ENCODE results near the gene FAM25A. TPM values are rescaled to one million over a fixed set of nuclear protein-coding genes. Genes with fewer than 3 reads are reported as not detected.
"Not testable (repeated sequence)": the region's sequence is repeated elsewhere in the genome, so short reads cannot be mapped to it uniquely, and the experiment has no call there.

The FAM25A gene
- total RNA-seq: not detected
- long read RNA-seq, donor 1: 0 reads
- long read RNA-seq, donor 2: 0 reads

- ATAC-seq; H3K4me3 ChIP-seq; H3K36me3 ChIP-seq (ENCODE audit: low read depth); intact Hi-C loops (cut with DNase I, micrococcal nuclease); DNase-seq; H3K4me1 ChIP-seq (ENCODE audit: low read depth); H3K9me3 ChIP-seq: not testable (repeated sequence)
Observed at GRCh38 chr10:87020056-87020455, at the start of gene FAM25A. FAM25A (plus strand) TSS chr10:87020294; CDS start chr10:87020325, 31 bp downstream.

- peak overlapping the region; percentile 9 for H3K4me3 ChIP-seq
- intact Hi-C loops (cut with DNase I, micrococcal nuclease): no loop called here
- H3K36me3 ChIP-seq (ENCODE audit: low read depth): no peaks in the 10 kb centered on the region
- ATAC-seq: peak; percentile 6
- TF ChIP-seq CTCF (IDR thresholded peaks at IDR 0.05): no peak
- peaks cover 35% of the 10 kb centered on the region for H3K4me1 ChIP-seq (ENCODE audit: low read depth)
- no peaks in the 10 kb centered on the region for H3K9me3 ChIP-seq
- no peak for DNase-seq
Observed at GRCh38 chr10:86970982-86971231, 49.2 kb upstream of the FAM25A start.

GRCh38 chr10:86971232-86971991, 48.7 kb upstream of the FAM25A start:
- Histone ChIP-seq H3K36me3 (ENCODE audit: low read depth) (no peaks in the 10 kb centered on the region), H3K4me3 (no peak overlapping the region), H3K9me3 (no peaks in the 10 kb centered on the region), H3K4me1 (ENCODE audit: low read depth) (peaks cover 35% of the 10 kb centered on the region)
- TF ChIP-seq CTCF (IDR thresholded peaks at IDR 0.05): no peak
- ATAC-seq: peak; percentile 87
- intact Hi-C loops (cut with DNase I, micrococcal nuclease): no loop called here
- DNase-seq: peak; percentile 95 to 96 (median 96)

- no peak for DNase-seq
- intact Hi-C loops (cut with DNase I, micrococcal nuclease): no loop called here
- Histone ChIP-seq H3K36me3 (ENCODE audit: low read depth) (no peaks in the 10 kb centered on the region), H3K4me1 (ENCODE audit: low read depth) (peaks cover 27% of the 10 kb centered on the region), H3K9me3 (no peaks in the 10 kb centered on the region), H3K4me3 (no peak overlapping the region)
- ATAC-seq: no peak
- TF ChIP-seq CTCF (IDR thresholded peaks at IDR 0.05): no peak
Observed at GRCh38 chr10:86972613-86973380, 47.3 kb upstream of the FAM25A start.

GRCh38 chr10:86974484-86974883, 45.6 kb upstream of the FAM25A start:
- Histone ChIP-seq H3K4me1 (ENCODE audit: low read depth) (peaks cover 18% of the 10 kb centered on the region), H3K36me3 (ENCODE audit: low read depth) (no peaks in the 10 kb centered on the region), H3K4me3 (no peak overlapping the region), H3K9me3 (no peaks in the 10 kb centered on the region)
- no peak for TF ChIP-seq CTCF (IDR thresholded peaks at IDR 0.05)
- intact Hi-C loops (cut with DNase I, micrococcal nuclease): no loop called here
- no peak for ATAC-seq
- no peak for DNase-seq

- H3K9me3 ChIP-seq: no peaks in the 10 kb centered on the region
- H3K36me3 ChIP-seq (ENCODE audit: low read depth): no peaks in the 10 kb centered on the region
- intact Hi-C loops (cut with DNase I, micrococcal nuclease): no loop called here
- DNase-seq (no peak), ATAC-seq (no peak)
- H3K4me3 ChIP-seq: no peak overlapping the region
- no peak for TF ChIP-seq CTCF (IDR thresholded peaks at IDR 0.05)
- H3K4me1 ChIP-seq (ENCODE audit: low read depth): peaks cover 10% of the 10 kb centered on the region
Observed at GRCh38 chr10:86976362-86977056, 43.6 kb upstream of the FAM25A start.

GRCh38 chr10:86978457-86978856, 41.6 kb upstream of the FAM25A start:
- not testable (repeated sequence) for DNase-seq

More at GRCh38 chr10:86978457-86978856, 41.6 kb upstream of the FAM25A start:
- intact Hi-C loops (cut with DNase I, micrococcal nuclease); H3K9me3 ChIP-seq; H3K36me3 ChIP-seq (ENCODE audit: low read depth); H3K4me1 ChIP-seq (ENCODE audit: low read depth); H3K4me3 ChIP-seq; ATAC-seq: not testable (repeated sequence)
